ENCODE measurements around the gene ADGRE3.
"Not testable (repeated sequence)": the region's sequence is repeated elsewhere in the genome, so short reads cannot be mapped to it uniquely, and the experiment has no call there.

ADGRE3 gene

DNA sequence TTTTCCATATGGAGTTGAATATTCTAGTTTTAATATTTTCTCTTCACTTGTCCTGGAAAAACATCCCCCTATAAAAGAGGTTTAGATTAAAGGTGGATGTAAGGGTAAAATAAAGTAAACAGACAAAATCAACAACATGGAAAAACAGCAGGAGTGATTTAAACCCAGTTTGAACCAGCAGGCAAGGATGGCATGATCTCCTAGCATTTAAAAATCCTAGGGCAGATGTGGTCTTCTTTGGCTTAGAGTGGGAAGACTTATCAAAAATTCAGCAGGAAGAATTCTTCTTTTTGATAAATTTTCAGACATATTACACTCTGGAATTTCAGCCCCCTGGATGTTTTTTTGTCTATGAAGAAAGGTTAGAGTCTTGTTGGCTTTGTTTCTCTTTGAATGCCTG lies 55.2 kb downstream of the ADGRE3 start:
- Histone ChIP-seq H3K4me3 (ENCODE audit: low read length) (no peak overlapping the region), H3K18ac (ENCODE audit: low read length) (no peak overlapping the region), H3K23ac (ENCODE audit: low read length) (no peak overlapping the region), H2AK5ac (ENCODE audit: low read length) (no peak overlapping the region), H2BK120ac (ENCODE audit: low read depth, low read length) (no peak overlapping the region), H3K36me3 (ENCODE audit: control insufficient read depth, insufficient read depth, low read length) (no peaks in the 10 kb centered on the region), H3K27me3 (ENCODE audit: insufficient read depth, low read length, poor library complexity) (no peaks in the 10 kb centered on the region), H3K56ac (ENCODE audit: low read length) (no peak overlapping the region), H3K79me2 (ENCODE audit: control insufficient read depth, insufficient read depth, low read length) (no peaks in the 10 kb centered on the region), H3K27ac (ENCODE audit: low read depth, low read length) (no peak overlapping the region), H2BK5ac (ENCODE audit: low read length) (no peak overlapping the region), H4K8ac (ENCODE audit: low read depth, low read length) (no peak overlapping the region), H3K4ac (ENCODE audit: low read depth, low read length) (no peak overlapping the region), H3K9ac (ENCODE audit: low read length) (no peak overlapping the region), H3K4me1 (ENCODE audit: control insufficient read depth, low read depth, low read length) (no peaks in the 10 kb centered on the region), H2BK15ac (replicated peaks; ENCODE audit: low read depth) (no peak overlapping the region), H4K5ac (ENCODE audit: low read length) (no peak overlapping the region), H3K79me1 (ENCODE audit: low read length) (no peaks in the 10 kb centered on the region), H3K4me2 (ENCODE audit: low read length) (no peak overlapping the region)
- no peak for DNase-seq

DNA sequence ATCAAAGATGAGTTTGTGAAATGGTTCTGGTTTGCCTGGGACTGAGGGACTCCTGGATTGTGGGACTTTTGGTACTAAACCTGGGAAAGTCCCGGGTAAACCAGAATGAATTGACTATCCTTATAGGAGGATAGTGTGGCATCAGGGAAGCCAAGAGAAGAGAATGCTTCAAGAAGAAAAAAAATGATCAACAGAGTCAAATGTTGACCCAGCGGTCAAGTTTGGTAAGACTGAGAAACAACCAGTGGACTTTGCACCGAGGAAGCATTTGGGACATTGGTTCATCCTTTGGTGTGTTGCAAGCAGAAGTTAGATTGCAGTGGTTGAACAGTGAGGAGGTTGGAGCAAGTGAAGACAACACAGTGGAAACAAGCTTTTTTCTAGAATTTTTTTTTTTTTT lies 58.2 kb downstream of the ADGRE3 start:
- H2BK120ac ChIP-seq (ENCODE audit: low read depth, low read length) = no peak overlapping the region
- H3K9ac ChIP-seq (ENCODE audit: low read length) = no peak overlapping the region
- H3K56ac ChIP-seq (ENCODE audit: low read length) = no peak overlapping the region
- no peak overlapping the region for H2BK5ac ChIP-seq (ENCODE audit: low read length)
- DNase-seq = no peak
- no peak overlapping the region for H3K4ac ChIP-seq (ENCODE audit: low read depth, low read length)
- H2AK5ac ChIP-seq (ENCODE audit: low read length) = no peak overlapping the region
- H3K36me3 ChIP-seq (ENCODE audit: control insufficient read depth, insufficient read depth, low read length) = no peaks in the 10 kb centered on the region
- no peak overlapping the region for H3K18ac ChIP-seq (ENCODE audit: low read length)
- H3K79me1 ChIP-seq (ENCODE audit: low read length) = no peaks in the 10 kb centered on the region
- H3K4me2 ChIP-seq (ENCODE audit: low read length) = no peak overlapping the region
- no peak overlapping the region for H3K23ac ChIP-seq (ENCODE audit: low read length)
- no CpG with 5 or more reads among the region's 3 CpGs for WGBS (ENCODE audit: extremely low coverage, insufficient coverage, low lambda C conversion rate)
- no peaks in the 10 kb centered on the region for H3K79me2 ChIP-seq (ENCODE audit: control insufficient read depth, insufficient read depth, low read length)
- no peak overlapping the region for H3K27ac ChIP-seq (ENCODE audit: low read depth, low read length)
- H3K4me1 ChIP-seq (ENCODE audit: control insufficient read depth, low read depth, low read length) = no peaks in the 10 kb centered on the region
- no peak overlapping the region for H4K5ac ChIP-seq (ENCODE audit: low read length)
- peak overlapping the region; percentile 11 for H3K4me3 ChIP-seq (ENCODE audit: low read length)
- no peak overlapping the region for H4K8ac ChIP-seq (ENCODE audit: low read depth, low read length)
- H3K27me3 ChIP-seq (ENCODE audit: insufficient read depth, low read length, poor library complexity) = no peaks in the 10 kb centered on the region
- no peak overlapping the region for H2BK15ac ChIP-seq (replicated peaks; ENCODE audit: low read depth)

DNA sequence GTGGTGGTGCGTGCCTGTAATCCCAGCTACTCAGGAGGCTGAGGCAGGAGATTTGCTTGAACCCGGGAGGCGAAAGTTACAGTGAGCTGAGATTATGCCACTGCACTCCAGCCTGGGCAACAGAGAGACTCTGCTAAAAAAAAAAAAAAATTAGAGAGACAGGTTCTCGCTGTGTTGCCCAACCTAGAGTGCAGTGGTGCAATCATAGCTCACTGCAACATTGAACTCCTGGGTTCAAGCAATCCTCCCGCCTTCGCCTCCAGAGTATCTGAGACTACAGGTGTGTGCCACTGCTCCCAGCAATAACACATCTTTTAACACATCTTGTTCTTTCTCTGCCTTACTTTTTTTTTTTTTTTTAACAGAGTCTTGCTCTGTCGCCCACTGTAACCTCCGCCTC lies 59.0 kb downstream of the ADGRE3 start:
- Histone ChIP-seq H3K79me2 (ENCODE audit: control insufficient read depth, insufficient read depth, low read length) (no peaks in the 10 kb centered on the region), H4K5ac (ENCODE audit: low read length) (no peak overlapping the region), H2BK5ac (ENCODE audit: low read length) (no peak overlapping the region), H3K27me3 (ENCODE audit: insufficient read depth, low read length, poor library complexity) (no peaks in the 10 kb centered on the region), H3K56ac (ENCODE audit: low read length) (no peak overlapping the region), H3K4me1 (ENCODE audit: control insufficient read depth, low read depth, low read length) (no peaks in the 10 kb centered on the region), H3K23ac (ENCODE audit: low read length) (no peak overlapping the region), H3K4me3 (ENCODE audit: low read length) (no peak overlapping the region), H3K4ac (ENCODE audit: low read depth, low read length) (no peak overlapping the region), H3K36me3 (ENCODE audit: control insufficient read depth, insufficient read depth, low read length) (no peaks in the 10 kb centered on the region), H4K8ac (ENCODE audit: low read depth, low read length) (no peak overlapping the region), H2BK15ac (replicated peaks; ENCODE audit: low read depth) (no peak overlapping the region), H3K4me2 (ENCODE audit: low read length) (no peak overlapping the region), H2AK5ac (ENCODE audit: low read length) (no peak overlapping the region), H2BK120ac (ENCODE audit: low read depth, low read length) (no peak overlapping the region), H3K27ac (ENCODE audit: low read depth, low read length) (no peak overlapping the region), H3K9ac (ENCODE audit: low read length) (no peak overlapping the region), H3K18ac (ENCODE audit: low read length) (no peak overlapping the region), H3K79me1 (ENCODE audit: low read length) (no peaks in the 10 kb centered on the region)
- no peak for DNase-seq
- no CpG with 5 or more reads among the region's 8 CpGs for WGBS (ENCODE audit: extremely low coverage, insufficient coverage, low lambda C conversion rate)

DNA sequence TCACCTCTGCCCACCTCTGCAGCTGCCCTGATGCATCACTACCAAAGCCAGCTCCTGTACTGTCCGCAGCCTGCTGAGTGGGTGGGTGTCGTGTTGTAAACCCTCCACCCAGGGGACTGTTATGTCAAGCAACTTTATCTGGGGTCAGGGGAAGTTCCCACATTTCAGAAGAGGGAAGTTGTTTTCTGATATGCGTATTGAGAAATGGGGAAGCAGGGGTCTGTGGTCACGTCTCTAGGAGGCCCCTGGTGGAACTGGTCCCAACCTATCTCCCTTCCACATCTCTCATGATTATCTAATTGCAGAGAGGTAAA lies 60.6 kb downstream of the ADGRE3 start:
- Histone ChIP-seq H2AK5ac (ENCODE audit: low read length) (no peak overlapping the region), H3K9ac (ENCODE audit: low read length) (no peak overlapping the region), H3K4me1 (ENCODE audit: control insufficient read depth, low read depth, low read length) (no peaks in the 10 kb centered on the region), H3K4me2 (ENCODE audit: low read length) (no peak overlapping the region), H3K27me3 (ENCODE audit: insufficient read depth, low read length, poor library complexity) (no peaks in the 10 kb centered on the region), H3K36me3 (ENCODE audit: control insufficient read depth, insufficient read depth, low read length) (no peaks in the 10 kb centered on the region), H4K8ac (ENCODE audit: low read depth, low read length) (no peak overlapping the region), H3K27ac (ENCODE audit: low read depth, low read length) (no peak overlapping the region), H3K79me2 (ENCODE audit: control insufficient read depth, insufficient read depth, low read length) (no peaks in the 10 kb centered on the region), H3K18ac (ENCODE audit: low read length) (no peak overlapping the region), H2BK5ac (ENCODE audit: low read length) (no peak overlapping the region), H3K23ac (ENCODE audit: low read length) (no peak overlapping the region), H3K56ac (ENCODE audit: low read length) (no peak overlapping the region), H4K5ac (ENCODE audit: low read length) (no peak overlapping the region), H3K79me1 (ENCODE audit: low read length) (no peaks in the 10 kb centered on the region), H3K4ac (ENCODE audit: low read depth, low read length) (no peak overlapping the region), H3K4me3 (ENCODE audit: low read length) (no peak overlapping the region), H2BK15ac (replicated peaks; ENCODE audit: low read depth) (no peak overlapping the region), H2BK120ac (ENCODE audit: low read depth, low read length) (no peak overlapping the region)
- DNase-seq = no peak
- WGBS (ENCODE audit: extremely low coverage, insufficient coverage, low lambda C conversion rate) = no CpG with 5 or more reads among the region's 4 CpGs

DNA sequence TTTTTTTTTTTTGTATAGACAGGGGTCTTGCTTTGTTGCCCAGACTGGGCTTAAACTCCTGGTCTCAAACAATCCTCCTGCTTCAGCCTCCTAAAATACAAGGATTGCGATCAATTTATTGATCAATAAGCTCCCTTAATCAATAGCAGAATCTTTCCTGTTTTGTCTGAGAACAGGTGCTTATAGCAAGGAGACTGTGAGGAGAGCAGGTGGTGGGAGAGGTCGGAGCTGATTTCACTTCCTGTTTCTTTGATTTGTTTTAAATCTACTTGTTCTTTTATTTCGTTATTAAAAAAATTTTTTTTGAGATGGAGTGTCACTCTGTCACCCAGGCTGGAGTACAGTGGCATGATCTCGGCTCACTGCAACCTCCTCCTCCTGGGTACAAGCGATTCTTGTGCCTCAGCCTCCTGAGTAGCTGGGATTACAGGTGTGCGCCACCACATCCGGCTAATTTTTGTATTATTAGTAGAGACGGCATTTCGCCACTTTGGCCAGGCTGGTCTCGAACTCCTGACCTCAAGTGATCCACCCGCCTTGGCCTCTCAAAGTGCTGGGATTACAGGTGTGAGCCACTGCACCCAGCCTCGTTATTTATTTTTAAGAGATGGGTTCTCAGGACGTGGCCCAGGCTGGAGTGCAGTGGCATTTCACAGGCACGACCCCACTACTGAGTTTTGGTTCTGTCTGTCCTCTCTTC lies 61.1 kb downstream of the ADGRE3 start:
- H3K56ac ChIP-seq (ENCODE audit: low read length); H2BK15ac ChIP-seq (replicated peaks; ENCODE audit: low read depth); H3K18ac ChIP-seq (ENCODE audit: low read length); H2BK120ac ChIP-seq (ENCODE audit: low read depth, low read length); H3K23ac ChIP-seq (ENCODE audit: low read length); H2BK5ac ChIP-seq (ENCODE audit: low read length); H2AK5ac ChIP-seq (ENCODE audit: low read length); H3K4me2 ChIP-seq (ENCODE audit: low read length); H3K27ac ChIP-seq (ENCODE audit: low read depth, low read length); DNase-seq; H3K4ac ChIP-seq (ENCODE audit: low read depth, low read length); H3K4me3 ChIP-seq (ENCODE audit: low read length); H3K9ac ChIP-seq (ENCODE audit: low read length); H4K8ac ChIP-seq (ENCODE audit: low read depth, low read length); H3K36me3 ChIP-seq (ENCODE audit: control insufficient read depth, insufficient read depth, low read length); H3K79me1 ChIP-seq (ENCODE audit: low read length); H3K79me2 ChIP-seq (ENCODE audit: control insufficient read depth, insufficient read depth, low read length); H3K4me1 ChIP-seq (ENCODE audit: control insufficient read depth, low read depth, low read length); H4K5ac ChIP-seq (ENCODE audit: low read length); H3K27me3 ChIP-seq (ENCODE audit: insufficient read depth, low read length, poor library complexity): not testable (repeated sequence)
- WGBS (ENCODE audit: extremely low coverage, insufficient coverage, low lambda C conversion rate) = no CpG with 5 or more reads among the region's 14 CpGs

GRCh38 chr19:14612657-14613056 lies 62.0 kb downstream of the ADGRE3 start:
- no peak overlapping the region for H2BK5ac ChIP-seq (ENCODE audit: low read length)

More at GRCh38 chr19:14612657-14613056, 62.0 kb downstream of the ADGRE3 start:
- no peaks in the 10 kb centered on the region for H3K27me3 ChIP-seq (ENCODE audit: insufficient read depth, low read length, poor library complexity)
- no peaks in the 10 kb centered on the region for H3K79me1 ChIP-seq (ENCODE audit: low read length)
- no peak overlapping the region for H3K4ac ChIP-seq (ENCODE audit: low read depth, low read length)
- no peak overlapping the region for H4K8ac ChIP-seq (ENCODE audit: low read depth, low read length)
- no peak overlapping the region for H4K5ac ChIP-seq (ENCODE audit: low read length)
- no peak overlapping the region for H2AK5ac ChIP-seq (ENCODE audit: low read length)
- no peaks in the 10 kb centered on the region for H3K4me1 ChIP-seq (ENCODE audit: control insufficient read depth, low read depth, low read length)
- no peak overlapping the region for H3K23ac ChIP-seq (ENCODE audit: low read length)
- H3K56ac ChIP-seq (ENCODE audit: low read length) = no peak overlapping the region
- no peak overlapping the region for H2BK15ac ChIP-seq (replicated peaks; ENCODE audit: low read depth)
- H3K27ac ChIP-seq (ENCODE audit: low read depth, low read length) = no peak overlapping the region
- no peaks in the 10 kb centered on the region for H3K36me3 ChIP-seq (ENCODE audit: control insufficient read depth, insufficient read depth, low read length)
- H3K4me2 ChIP-seq (ENCODE audit: low read length) = no peak overlapping the region
- H3K9ac ChIP-seq (ENCODE audit: low read length) = no peak overlapping the region
- no CpG with 5 or more reads among the region's 4 CpGs for WGBS (ENCODE audit: extremely low coverage, insufficient coverage, low lambda C conversion rate)
- no peaks in the 10 kb centered on the region for H3K79me2 ChIP-seq (ENCODE audit: control insufficient read depth, insufficient read depth, low read length)
- no peak overlapping the region for H3K4me3 ChIP-seq (ENCODE audit: low read length)
- H2BK120ac ChIP-seq (ENCODE audit: low read depth, low read length) = no peak overlapping the region
- no peak overlapping the region for H3K18ac ChIP-seq (ENCODE audit: low read length)
- DNase-seq = no peak

All from mesendoderm (in vitro differentiated cells).